NT2/D1 (cell line): ENCODE data around the gene PPP2R1B.
A peak's percentile ranks its signal among the peaks of the same experiment; 100 is the strongest.
"Not testable (repeated sequence)": the region's sequence is repeated elsewhere in the genome, so short reads cannot be mapped to it uniquely, and the experiment has no call there.

ENCODE experiments used
- DNase-seq: peaks from one replicate; pipeline ENCODE4 v3.0.0-alpha.2; 2011; ENCODE audit warnings: low read depth, low spot score
- H3K27me3 ChIP-seq: 2 replicates; pipeline ENCODE4 v1.6.0; 2011; ENCODE audit warnings: mild to moderate bottlenecking; ENCODE audit not compliant: insufficient read length, insufficient read depth
- H3K36me3 ChIP-seq: 2 replicates; pipeline ENCODE4 v1.6.1; 2011; ENCODE audit warnings: mild to moderate bottlenecking, low read length, mixed read lengths; ENCODE audit not compliant: insufficient read depth, insufficient read length
- H3K4me1 ChIP-seq: 2 replicates; pipeline ENCODE4 v1.5.1; 2011; ENCODE audit not compliant: insufficient read depth, insufficient read length
- H3K4me3 ChIP-seq: 2 replicates; pipeline ENCODE4 v1.5.1; 2011; ENCODE audit warnings: low read depth; ENCODE audit not compliant: insufficient read length
- H3K9ac ChIP-seq: 2 replicates; pipeline ENCODE4 v1.6.0; 2011; ENCODE audit warnings: low read depth; ENCODE audit not compliant: insufficient read length
- H3K9me3 ChIP-seq: 2 replicates; pipeline ENCODE4 v1.5.1; 2011; ENCODE audit warnings: mild to moderate bottlenecking, low read length; ENCODE audit not compliant: insufficient read depth
- SUZ12 ChIP-seq: IDR thresholded peaks from 2 replicates; pipeline ENCODE4 v1.6.1; 2011; ENCODE audit not compliant: insufficient read length, insufficient read depth; ENCODE audit errors: extremely low read depth
- YY1 ChIP-seq: IDR thresholded peaks from 2 replicates; pipeline ENCODE4 v1.6.1; 2011; ENCODE audit not compliant: insufficient read length, insufficient read depth
- ZNF274 ChIP-seq: IDR thresholded peaks from 2 replicates; pipeline ENCODE4 v1.6.1; 2011; ENCODE audit warnings: mild to moderate bottlenecking, low read depth, low read length

The PPP2R1B gene

GRCh38 chr11:111772535-111772934 lies 6.3 kb upstream of the PPP2R1B start:
- Histone ChIP-seq H3K27me3 (peaks cover 20% of the 10 kb centered on the region), H3K9me3 (no peaks in the 10 kb centered on the region), H3K36me3 (no peaks in the 10 kb centered on the region), H3K4me1 (no peaks in the 10 kb centered on the region), H3K4me3 (no peak overlapping the region), H3K9ac (no peak overlapping the region)
- no peak for DNase-seq
- TF ChIP-seq YY1 (no peak), ZNF274 (no peak), SUZ12 (no peak)

DNA sequence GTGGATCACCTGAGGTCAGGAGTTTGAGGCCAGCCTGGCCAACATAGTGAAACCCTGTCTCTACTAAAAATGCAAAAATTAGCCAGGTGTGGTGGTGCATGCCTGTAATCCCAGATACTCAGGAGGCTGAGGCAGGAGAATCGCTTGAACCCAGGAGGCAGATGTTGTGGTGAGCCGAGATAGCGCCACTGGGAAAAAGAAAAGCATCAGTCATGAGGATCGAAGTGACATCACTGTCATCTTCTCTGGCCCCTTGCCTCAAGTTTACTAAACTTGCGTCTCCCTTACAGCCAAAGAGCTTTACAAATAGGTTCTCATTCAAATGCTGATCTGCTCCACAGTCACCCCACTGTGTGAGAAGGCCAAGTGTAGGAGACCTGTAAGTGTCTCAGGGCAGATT lies 5.0 kb upstream of the PPP2R1B start:
- not testable (repeated sequence) for H3K4me3 ChIP-seq, H3K36me3 ChIP-seq, H3K9me3 ChIP-seq, H3K9ac ChIP-seq, H3K4me1 ChIP-seq
- peaks cover 20% of the 10 kb centered on the region for H3K27me3 ChIP-seq
- peak; percentile 33 for DNase-seq

- Histone ChIP-seq H3K4me1 (no peaks in the 10 kb centered on the region), H3K36me3 (no peaks in the 10 kb centered on the region), H3K4me3 (no peak overlapping the region), H3K27me3 (peaks cover 20% of the 10 kb centered on the region), H3K9me3 (no peaks in the 10 kb centered on the region), H3K9ac (no peak overlapping the region)
- TF ChIP-seq YY1 (no peak), ZNF274 (no peak)
- no peak for DNase-seq
Observed at GRCh38 chr11:111770581-111771134, 4.5 kb upstream of the PPP2R1B start.

GRCh38 chr11:111766834-111767142 lies 599 bp upstream of the PPP2R1B start:
- Histone ChIP-seq H3K9ac (peak overlapping the region; percentile 37), H3K9me3 (no peaks in the 10 kb centered on the region), H3K27me3 (peaks cover 7% of the 10 kb centered on the region), H3K4me3 (peak overlapping the region; percentile 56), H3K36me3 (peaks cover 30% of the 10 kb centered on the region), H3K4me1 (no peaks in the 10 kb centered on the region)
- TF ChIP-seq YY1 (no peak), ZNF274 (no peak), SUZ12 (no peak)
- no peak for DNase-seq

DNA sequence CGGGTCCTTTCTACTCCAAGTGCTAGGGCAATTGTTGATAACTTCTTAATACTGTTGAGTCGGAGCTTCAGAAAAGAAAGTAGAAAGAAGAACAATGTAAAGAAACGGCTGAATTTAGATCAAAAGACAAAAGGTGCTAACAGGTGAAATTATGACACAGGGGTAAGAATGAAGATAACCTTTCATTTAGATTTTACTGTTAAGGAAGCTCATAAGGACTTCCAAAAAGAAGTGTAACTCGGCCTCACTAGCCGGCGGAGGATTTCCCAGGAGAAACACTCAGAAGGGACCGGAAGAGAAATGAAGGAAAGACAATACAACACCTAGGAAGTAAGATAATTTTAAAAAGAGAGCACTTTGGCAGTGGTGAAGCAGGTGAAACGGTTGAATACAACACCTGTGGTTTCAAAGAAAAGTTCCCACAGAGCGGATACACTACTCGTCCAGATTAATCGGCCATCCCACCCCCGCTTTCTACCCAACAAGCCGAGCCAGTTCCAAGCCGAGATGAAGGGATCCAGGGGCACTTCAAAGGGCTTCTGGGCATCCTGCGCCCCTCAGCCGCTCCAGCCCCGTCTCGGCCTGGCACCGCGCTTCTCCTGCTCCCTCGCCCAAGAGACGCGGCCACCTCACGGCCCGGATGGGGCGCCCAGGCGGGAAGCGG lies 737 bp downstream of the PPP2R1B start:
- no peak for TF ChIP-seq ZNF274
- no peak for TF ChIP-seq SUZ12
- no peak for TF ChIP-seq YY1
- H3K9ac ChIP-seq = peak overlapping the region; percentile 87
- peaks cover 43% of the 10 kb centered on the region for H3K36me3 ChIP-seq
- peaks cover 5% of the 10 kb centered on the region for H3K27me3 ChIP-seq
- DNase-seq = no peak
- H3K9me3 ChIP-seq = no peaks in the 10 kb centered on the region
- H3K4me3 ChIP-seq = peak overlapping the region; percentile 90
- no peaks in the 10 kb centered on the region for H3K4me1 ChIP-seq

DNA sequence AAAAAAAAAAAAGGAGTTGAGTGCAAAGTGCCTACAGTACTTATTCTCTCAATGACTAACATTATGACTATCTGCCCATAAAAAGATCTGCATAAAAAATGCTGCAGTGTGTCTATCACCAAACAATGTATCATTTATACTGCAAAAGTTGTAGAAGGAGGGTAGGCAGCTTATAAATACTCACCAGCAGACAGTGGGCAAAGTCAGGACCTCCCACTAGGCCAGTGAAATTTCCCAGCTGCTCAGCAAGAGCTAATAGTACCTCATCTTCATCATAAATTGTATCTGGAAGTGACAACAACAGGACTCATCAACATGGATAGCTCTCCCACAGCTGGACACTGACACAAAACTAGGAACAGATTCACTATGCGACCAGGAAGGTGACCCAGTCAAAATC lies 1.6 kb downstream of the PPP2R1B start:
- no peak overlapping the region for H3K9ac ChIP-seq
- H3K36me3 ChIP-seq = peaks cover 51% of the 10 kb centered on the region
- no peak overlapping the region for H3K4me3 ChIP-seq
- peaks cover 2% of the 10 kb centered on the region for H3K27me3 ChIP-seq
- no peak for DNase-seq
- no peaks in the 10 kb centered on the region for H3K4me1 ChIP-seq
- TF ChIP-seq ZNF274 (no peak), YY1 (no peak), SUZ12 (no peak)
- H3K9me3 ChIP-seq = no peaks in the 10 kb centered on the region

DNA sequence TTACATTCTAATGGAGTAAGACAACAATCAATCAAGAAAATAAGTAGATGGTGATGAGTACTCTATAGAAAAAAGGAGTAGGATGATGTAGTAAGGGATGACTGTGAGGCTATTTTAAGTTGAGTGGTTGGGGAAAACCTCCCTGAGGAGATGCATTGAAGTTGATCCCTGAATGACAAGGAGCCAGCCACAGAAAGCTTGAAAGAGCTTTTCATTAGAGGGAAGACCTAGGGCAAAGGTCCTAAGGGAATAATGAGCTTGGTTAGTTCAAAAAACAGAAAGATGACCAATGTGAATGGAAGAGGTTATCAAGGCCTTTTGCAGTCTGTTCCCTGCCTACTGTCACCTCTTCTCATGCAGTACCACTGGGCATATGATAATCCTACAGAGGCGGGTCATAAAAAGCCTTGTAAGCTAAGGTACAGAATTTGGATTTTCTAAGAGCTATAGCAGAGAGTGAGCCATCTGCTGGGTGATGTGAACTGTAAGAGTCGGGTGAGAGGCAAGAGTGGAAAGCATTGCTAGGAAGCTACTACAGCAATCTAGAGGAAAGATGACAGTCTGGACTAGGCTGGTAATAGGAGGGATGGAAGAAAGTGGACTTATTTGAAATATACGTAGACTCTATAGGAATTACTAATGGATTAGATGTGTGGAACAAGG lies 3.1 kb downstream of the PPP2R1B start:
- no peak overlapping the region for H3K9ac ChIP-seq
- no peaks in the 10 kb centered on the region for H3K9me3 ChIP-seq
- DNase-seq = no peak
- no peaks in the 10 kb centered on the region for H3K4me1 ChIP-seq
- TF ChIP-seq SUZ12 = no peak
- no peak for TF ChIP-seq YY1
- TF ChIP-seq ZNF274 = no peak
- H3K27me3 ChIP-seq = no peaks in the 10 kb centered on the region
- H3K4me3 ChIP-seq = no peak overlapping the region
- peaks cover 63% of the 10 kb centered on the region for H3K36me3 ChIP-seq

- no peaks in the 10 kb centered on the region for H3K4me1 ChIP-seq
- H3K9me3 ChIP-seq = no peaks in the 10 kb centered on the region
- peaks cover 63% of the 10 kb centered on the region for H3K36me3 ChIP-seq
- no peak for DNase-seq
- no peak overlapping the region for H3K4me3 ChIP-seq
- no peak overlapping the region for H3K9ac ChIP-seq
- H3K27me3 ChIP-seq = no peaks in the 10 kb centered on the region
- TF ChIP-seq ZNF274 (no peak), YY1 (no peak), SUZ12 (no peak)
Observed at GRCh38 chr11:111762526-111762925, 3.7 kb downstream of the PPP2R1B start.
